Right atrium auricular region (tissue), 2 donors: ENCODE measurements around the gene C3orf18. TPM values are rescaled to one million over a fixed set of nuclear protein-coding genes. Genes with fewer than 3 reads are reported as not detected.

ENCODE experiments used
- DNase-seq: peaks from one replicate; pipeline ENCODE4 v3.0.0-alpha.2; 2019; ENCODE audit warnings: low spot score
- H3K27ac ChIP-seq, 2 donors: fragments of 200-600 bp; sonication (generic); 1 replicate in 1 of 2; 2 replicates in 1 of 2; pipeline ENCODE4 v1.5.1; 2016 to 2019
- H3K27me3 ChIP-seq, 2 donors: fragments of 200-600 bp; sonication (generic); one replicate each; pipeline versions ENCODE4 v1.5.1 to v1.6.0; 2017 to 2019
- H3K36me3 ChIP-seq: fragments of 200-600 bp; sonication (generic); one replicate; pipeline ENCODE4 v1.5.1; 2016
- H3K4me1 ChIP-seq, 2 donors: fragments of 200-600 bp; sonication (generic); one replicate each; pipeline versions ENCODE4 v1.5.1 to v1.6.0; 2017 to 2019
- H3K4me3 ChIP-seq, 2 donors: fragments of 200-600 bp; sonication (generic); 1 replicate in 1 of 2; 2 replicates in 1 of 2; pipeline ENCODE4 v1.5.1; 2017 to 2019; ENCODE audit warnings: mild to moderate bottlenecking in 1 of 2, moderate library complexity in 1 of 2
- H3K9me3 ChIP-seq, 2 donors: fragments of 200-600 bp; sonication (generic); one replicate each; pipeline ENCODE4 v1.5.1; 2019
- CTCF ChIP-seq, 2 donors: fragments of 200-600 bp; sonication (generic); IDR thresholded peaks; one replicate each; pipeline ENCODE4 v1.5.1; 2019; ENCODE audit warnings: antibody characterized with exemption in 2 of 2
- total RNA-seq, 2 donors: library from RNA; depleted of rRNA; stranded (reverse); fragments of >200 nt; gene quantifications; one replicate each; pipeline ENCODE4 v1.1.0, GENCODE V29; 2016

C3orf18 gene
- total RNA-seq, 2 donors from 2014 or later, result 25.6 to 34.8 TPM

- Histone ChIP-seq H3K4me3 (peak overlapping the region; percentile 55 to 66), H3K4me1 (peaks cover 0 to 56% of the 10 kb centered on the region in 2 donors), H3K27me3 (no peaks in the 10 kb centered on the region), H3K36me3 (peaks cover 8% of the 10 kb centered on the region), H3K9me3 (no peaks in the 10 kb centered on the region), H3K27ac (peak overlapping the region; percentile 72 to 83)
- no peak for DNase-seq
- no peak for TF ChIP-seq CTCF (IDR thresholded peaks at IDR 0.05)
Measured at GRCh38 chr3:50612234-50612882, 44.8 kb upstream of the C3orf18 start.

- Histone ChIP-seq H3K4me3 (peak within 1 kb of the TSS; percentile 55 to 66), H3K27ac (peak within 1 kb of the TSS; percentile 72 to 83), H3K4me1 (peaks cover 0 to 63% of the 10 kb centered on the region in 2 donors), H3K9me3 (no peaks in the 10 kb centered on the region), H3K27me3 (no peaks in the 10 kb centered on the region), H3K36me3 (peaks cover 14% of the 10 kb centered on the region)
- no peak for TF ChIP-seq CTCF (IDR thresholded peaks at IDR 0.05)
- peak; percentile 96 for DNase-seq
Measured at GRCh38 chr3:50611464-50612233, 44.1 kb upstream of the C3orf18 start, which contains the start of gene CISH. CISH (minus strand) TSS chr3:50611774; CDS start chr3:50611650, 124 bp downstream.

- H3K36me3 ChIP-seq, result peaks cover 20% of the 10 kb centered on the region
- TF ChIP-seq CTCF (IDR thresholded peaks at IDR 0.05), result no peak
- DNase-seq, result no peak
- peak overlapping the region; percentile 55 to 66 for H3K4me3 ChIP-seq
- no peaks in the 10 kb centered on the region for H3K9me3 ChIP-seq
- peak overlapping the region; percentile 72 to 83 for H3K27ac ChIP-seq
- peaks cover 0 to 62% of the 10 kb centered on the region in 2 donors for H3K4me1 ChIP-seq
- H3K27me3 ChIP-seq, result no peaks in the 10 kb centered on the region
Measured at GRCh38 chr3:50610992-50611463, 43.5 kb upstream of the C3orf18 start.

GRCh38 chr3:50610181-50610971 is 42.8 kb upstream of the C3orf18 start:
- peak overlapping the region; percentile 55 to 66 for H3K4me3 ChIP-seq
- TF ChIP-seq CTCF (IDR thresholded peaks at IDR 0.05), result no peak
- peak overlapping the region in 1 of 2 donors; percentile 83 for H3K27ac ChIP-seq
- H3K36me3 ChIP-seq, result peaks cover 20% of the 10 kb centered on the region
- H3K4me1 ChIP-seq, result peaks cover 0 to 64% of the 10 kb centered on the region in 2 donors
- no peaks in the 10 kb centered on the region for H3K9me3 ChIP-seq
- DNase-seq, result no peak
- no peaks in the 10 kb centered on the region for H3K27me3 ChIP-seq

- H3K9me3 ChIP-seq, result no peaks in the 10 kb centered on the region
- H3K27me3 ChIP-seq, result no peaks in the 10 kb centered on the region
- peak overlapping the region in 1 of 2 donors; percentile 83 for H3K27ac ChIP-seq
- peaks cover 20% of the 10 kb centered on the region for H3K36me3 ChIP-seq
- no peak for DNase-seq
- H3K4me1 ChIP-seq, result peaks cover 0 to 70% of the 10 kb centered on the region in 2 donors
- no peak for TF ChIP-seq CTCF (IDR thresholded peaks at IDR 0.05)
- H3K4me3 ChIP-seq, result no peak overlapping the region
Measured at GRCh38 chr3:50609763-50610085, 42.2 kb upstream of the C3orf18 start.
